Lung (tissue), 12 donors: Measurements from ENCODE around the gene TSPYL6. TPM values are rescaled to one million over a fixed set of nuclear protein-coding genes. Genes with fewer than 3 reads are reported as not detected.

ENCODE experiments used
- ATAC-seq: fragments of 200-7000 bp; cut with Tn5 transposase; one replicate; pipeline ENCODE4 v1.9.1; 2020; ENCODE audit warnings: moderate number of reproducible peaks; ENCODE audit not compliant: insufficient read depth, low FRiP score
- DNase-seq, 3 donors: peaks; one replicate each; pipeline ENCODE4 v3.0.0-alpha.2; 2013 to 2017
- H3K27ac ChIP-seq, 2 donors: one replicate each; pipeline ENCODE4 v1.5.1; 2013; ENCODE audit warnings: mild to moderate bottlenecking in 2 of 2, moderate library complexity in 2 of 2, control low read depth in 1 of 2, inconsistent platforms in 1 of 2, low read depth in 1 of 2, low read length in 1 of 2
- H3K27me3 ChIP-seq, 3 donors: one replicate each; pipeline ENCODE4 v1.5.1; 2013; ENCODE audit warnings: low read length in 2 of 3; ENCODE audit not compliant: control insufficient read depth in 3 of 3, insufficient read depth in 3 of 3
- H3K36me3 ChIP-seq, 4 donors: one replicate each; pipeline ENCODE4 v1.5.1; 2013; ENCODE audit warnings: low read length in 4 of 4, mild to moderate bottlenecking in 1 of 4, moderate library complexity in 1 of 4; ENCODE audit not compliant: control insufficient read depth in 4 of 4, insufficient read depth in 4 of 4
- H3K4me1 ChIP-seq, 5 donors: one replicate each; pipeline ENCODE4 v1.5.1; 2013; ENCODE audit warnings: low read length in 5 of 5, mild to moderate bottlenecking in 2 of 5, moderate library complexity in 1 of 5; ENCODE audit not compliant: control insufficient read depth in 5 of 5, insufficient read depth in 5 of 5
- H3K4me3 ChIP-seq: one replicate; pipeline ENCODE4 v1.5.1; 2013; ENCODE audit warnings: mild to moderate bottlenecking, control low read depth, moderate library complexity
- H3K9ac ChIP-seq, 2 donors: one replicate each; pipeline ENCODE4 v1.5.1; 2013; ENCODE audit warnings: low read length in 2 of 2, control low read depth in 1 of 2; ENCODE audit not compliant: insufficient read depth in 1 of 2
- H3K9me3 ChIP-seq, 4 donors: one replicate each; pipeline ENCODE4 v1.5.1; 2013; ENCODE audit warnings: low read length in 3 of 4, mild to moderate bottlenecking in 1 of 4, moderate library complexity in 1 of 4; ENCODE audit not compliant: control insufficient read depth in 4 of 4, insufficient read depth in 3 of 4
- WGBS, 2 donors: extraction: QIAGEN DNeasy Blood & Tissue Kit; methylation state at CpG; one replicate each; pipeline ENCODE4 v1.1.7; 2013; 5-methylcytosine and 5-hydroxymethylcytosine counted together
- polyA plus RNA-seq, 2 donors: library from polyadenylated mRNA; stranded (reverse); fragments of 200-250 nt; gene quantifications; one replicate each; pipeline ENCODE4 v1.2.1, GENCODE V29; 2013
- total RNA-seq, 2 donors: library from RNA; depleted of rRNA in 1 of 2; stranded (reverse); fragments of >200 nt in 1 of 2; gene quantifications; one replicate each; pipeline ENCODE4 v1.2.1, GENCODE V29; 2014 to 2021
- TF ChIP-seq, protein P1 (sequence below): IDR thresholded peaks from 2 replicates; pipeline ENCODE4 v1.5.1; 2012; ENCODE audit warnings: mild to moderate bottlenecking; ENCODE audit errors: control extremely low read depth, extremely low read depth
- donor health status: control.
- donor health status: control.
- donor health status: Bipolar disorder and iron deficiency.
- donor health status: healthy.
- donor health status: DM: yes; HTN: yes; CAD: no.

Gene TSPYL6
- total and polyA plus RNA-seq, 4 donors, result 0.20 TPM; not detected in 3

DNA sequence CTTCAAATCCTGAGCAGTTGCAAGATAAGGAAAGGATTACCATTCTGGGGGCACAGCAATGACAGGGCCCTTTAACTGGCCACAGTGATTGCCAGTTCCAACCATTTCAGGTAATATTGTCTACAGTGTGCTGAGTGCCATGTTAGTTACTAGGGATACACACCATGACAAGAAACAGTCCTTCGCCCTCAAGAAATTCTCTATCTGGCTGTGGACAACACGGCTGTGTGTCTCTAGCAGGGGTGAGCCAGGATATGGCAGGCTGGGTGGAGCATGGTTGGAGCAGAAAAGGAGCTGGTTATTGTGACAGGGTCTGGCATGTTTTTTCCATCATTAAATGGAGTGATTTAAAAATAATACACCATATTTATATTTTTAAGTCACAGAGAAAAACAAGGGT is 31.0 kb downstream of the TSPYL6 start:
- DNase-seq, result no peak
- 86% methylated on average over 2 of the region's 2 CpGs for WGBS, 2 donors
- no peak overlapping the region for H3K4me3 ChIP-seq
- H3K4me1 ChIP-seq, result peaks cover 0 to 25% (median 3%) of the 10 kb centered on the region in 5 donors
- H3K36me3 ChIP-seq, result no peaks in the 10 kb centered on the region
- H3K27me3 ChIP-seq, result no peaks in the 10 kb centered on the region
- no peak overlapping the region for H3K9ac ChIP-seq
- no peak overlapping the region for H3K27ac ChIP-seq
- H3K9me3 ChIP-seq, result no peaks in the 10 kb centered on the region
- no peak for ATAC-seq
- TF ChIP-seq, protein P1, sequence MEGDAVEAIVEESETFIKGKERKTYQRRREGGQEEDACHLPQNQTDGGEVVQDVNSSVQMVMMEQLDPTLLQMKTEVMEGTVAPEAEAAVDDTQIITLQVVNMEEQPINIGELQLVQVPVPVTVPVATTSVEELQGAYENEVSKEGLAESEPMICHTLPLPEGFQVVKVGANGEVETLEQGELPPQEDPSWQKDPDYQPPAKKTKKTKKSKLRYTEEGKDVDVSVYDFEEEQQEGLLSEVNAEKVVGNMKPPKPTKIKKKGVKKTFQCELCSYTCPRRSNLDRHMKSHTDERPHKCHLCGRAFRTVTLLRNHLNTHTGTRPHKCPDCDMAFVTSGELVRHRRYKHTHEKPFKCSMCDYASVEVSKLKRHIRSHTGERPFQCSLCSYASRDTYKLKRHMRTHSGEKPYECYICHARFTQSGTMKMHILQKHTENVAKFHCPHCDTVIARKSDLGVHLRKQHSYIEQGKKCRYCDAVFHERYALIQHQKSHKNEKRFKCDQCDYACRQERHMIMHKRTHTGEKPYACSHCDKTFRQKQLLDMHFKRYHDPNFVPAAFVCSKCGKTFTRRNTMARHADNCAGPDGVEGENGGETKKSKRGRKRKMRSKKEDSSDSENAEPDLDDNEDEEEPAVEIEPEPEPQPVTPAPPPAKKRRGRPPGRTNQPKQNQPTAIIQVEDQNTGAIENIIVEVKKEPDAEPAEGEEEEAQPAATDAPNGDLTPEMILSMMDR, result no peak

DNA sequence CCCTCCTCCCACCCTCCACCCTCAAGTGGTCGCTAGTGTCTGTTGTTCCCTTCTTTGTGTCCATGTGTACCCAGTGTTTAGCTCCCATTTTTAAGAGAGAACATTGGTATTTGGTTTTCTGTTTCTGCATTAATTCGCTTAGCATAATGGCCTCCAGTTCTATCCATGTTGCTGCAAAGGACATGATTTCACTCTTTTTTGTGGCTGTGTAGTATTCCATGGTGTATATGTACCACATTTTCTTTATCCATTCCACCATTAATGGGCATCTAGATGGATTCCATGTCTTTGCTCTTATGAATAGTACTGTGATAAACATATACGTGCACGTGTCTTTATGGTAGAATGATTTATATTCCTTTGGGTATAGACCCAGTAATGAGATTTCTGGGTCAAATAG is 42.9 kb downstream of the TSPYL6 start:
- WGBS, 2 donors, result 97% methylated on average over 4 of the region's 4 CpGs
- TF ChIP-seq, protein P1, result no peak
- DNase-seq, result no peak

DNA sequence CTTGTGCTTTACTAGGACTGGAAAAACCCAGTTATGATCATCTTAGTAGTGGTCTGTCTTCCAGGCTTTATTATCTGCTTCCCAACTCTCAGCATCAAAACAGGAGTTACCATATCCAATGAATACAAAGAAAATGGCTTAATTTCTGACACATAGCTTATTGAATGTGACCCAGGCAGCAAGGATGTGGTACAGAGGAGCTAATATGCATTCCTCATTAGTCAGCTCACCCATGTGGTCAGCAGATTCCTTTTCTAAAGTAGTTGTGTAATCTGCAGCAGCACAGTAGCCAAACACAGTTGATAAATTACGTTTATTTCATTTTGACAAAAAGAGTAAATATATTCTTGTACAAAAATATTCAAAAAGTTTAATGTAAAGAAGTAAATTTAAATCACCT is 43.6 kb downstream of the TSPYL6 start:
- WGBS, 2 donors, result 70 to 72% methylated on average over 1 of the region's 1 CpG
- H3K27ac ChIP-seq, result no peak overlapping the region
- DNase-seq, result peak in 2 of 3 donors; percentile 57 to 65
- no peaks in the 10 kb centered on the region for H3K36me3 ChIP-seq
- H3K9ac ChIP-seq, result no peak overlapping the region
- no peak for ATAC-seq
- H3K27me3 ChIP-seq, result no peaks in the 10 kb centered on the region
- TF ChIP-seq, protein P1, result no peak
- peaks cover 0 to 4% (median 0%) of the 10 kb centered on the region in 4 donors for H3K9me3 ChIP-seq
- H3K4me3 ChIP-seq, result no peak overlapping the region
- H3K4me1 ChIP-seq, result peaks cover 0 to 28% (median 7%) of the 10 kb centered on the region in 5 donors

More for the DNA sequence above, 42.9 kb downstream of the TSPYL6 start:
- Histone ChIP-seq H3K27ac (no peak overlapping the region), H3K4me1 (peaks cover 0 to 24% (median 4%) of the 10 kb centered on the region in 5 donors), H3K27me3 (no peaks in the 10 kb centered on the region), H3K9ac (no peak overlapping the region), H3K9me3 (peaks cover 0 to 4% (median 0%) of the 10 kb centered on the region in 4 donors), H3K36me3 (no peaks in the 10 kb centered on the region), H3K4me3 (no peak overlapping the region)
- ATAC-seq, result no peak

DNA sequence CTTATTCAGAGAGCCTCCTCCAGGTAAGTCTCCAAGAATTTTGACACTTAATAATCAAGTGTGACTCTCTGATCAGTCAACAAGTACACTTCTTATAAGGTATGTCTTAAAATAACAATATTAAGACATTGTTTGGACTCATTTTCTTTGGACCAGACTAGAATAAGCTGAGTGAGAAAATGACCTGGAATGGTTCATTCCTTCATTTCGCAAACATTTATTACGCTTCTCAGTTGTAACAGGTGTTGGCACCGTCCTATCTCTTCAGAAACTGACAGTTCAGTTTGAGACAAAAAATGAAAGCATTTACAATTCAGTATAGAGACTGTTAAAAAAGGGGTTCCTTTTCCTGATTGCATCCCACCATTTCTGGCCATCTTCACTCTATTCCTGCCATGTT is 46.6 kb downstream of the TSPYL6 start:
- no peaks in the 10 kb centered on the region for H3K27me3 ChIP-seq
- 80 to 85% methylated on average over 3 of the region's 3 CpGs for WGBS, 2 donors
- DNase-seq (no peak), ATAC-seq (no peak)
- H3K27ac ChIP-seq, result no peak overlapping the region
- H3K4me1 ChIP-seq, result peaks cover 0 to 49% (median 10%) of the 10 kb centered on the region in 5 donors
- TF ChIP-seq, protein P1, result no peak
- H3K4me3 ChIP-seq, result no peak overlapping the region
- H3K9ac ChIP-seq, result no peak overlapping the region
- H3K9me3 ChIP-seq, result no peaks in the 10 kb centered on the region
- H3K36me3 ChIP-seq, result no peaks in the 10 kb centered on the region
